ENCODE results near the gene SLC17A8. TPM values are rescaled to one million over a fixed set of nuclear protein-coding genes. Genes with fewer than 3 reads are reported as not detected.

The SLC17A8 gene
- total and polyA plus RNA-seq, 2 donors (not counting 3 experiments of a cell fraction or from before 2014, with no cell fraction given), result not detected

DNA sequence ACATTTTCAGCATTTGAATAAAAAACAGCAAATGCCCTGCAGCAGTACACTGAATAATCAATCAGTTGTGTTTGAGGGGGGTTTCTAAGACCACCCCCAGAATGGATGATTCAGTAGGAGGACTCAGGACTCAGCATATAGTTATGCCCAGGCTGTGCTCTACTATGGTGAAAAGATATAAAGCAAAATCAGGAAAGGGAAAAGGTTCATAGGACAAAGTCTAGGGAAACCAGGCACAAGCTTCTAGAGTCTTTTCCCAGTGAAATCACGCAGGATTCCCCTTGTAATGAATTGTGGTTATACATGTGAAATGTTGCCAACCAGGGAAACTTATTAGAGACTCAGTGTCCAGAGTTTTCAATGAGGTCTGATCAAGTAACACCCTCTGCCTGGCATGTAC lies 25.0 kb upstream of the SLC17A8 start:
- no peaks in the 10 kb centered on the region for H3K9me1 ChIP-seq (replicated peaks; ENCODE audit: control insufficient read depth, extremely low read depth, insufficient read depth, low read length)
- H3K4me1 ChIP-seq (ENCODE audit: control insufficient read depth, extremely low read depth, insufficient read depth, low read length), result no peaks in the 10 kb centered on the region
- no peak for DNase-seq (ENCODE audit: low read depth, low spot score)
- peaks cover 3 to 5% of the 10 kb centered on the region in 2 experiments for H3K36me3 ChIP-seq (ENCODE audit: control insufficient read depth in 2 of 2, extremely low read depth in 1 of 2, insufficient read depth in 2 of 2, low read length in 2 of 2)
- no peaks in the 10 kb centered on the region for H4K20me1 ChIP-seq (replicated peaks; ENCODE audit: control insufficient read depth, extremely low read depth, insufficient read depth, low read length)
- H3K9ac ChIP-seq (replicated peaks; ENCODE audit: extremely low read depth, insufficient read depth, low read length), result no peak overlapping the region
- no peaks in the 10 kb centered on the region for H3K79me2 ChIP-seq (ENCODE audit: control insufficient read depth, insufficient read depth, low read length)
- TF ChIP-seq FOS (IDR thresholded peaks at IDR 0.05; ENCODE audit: borderline replicate concordance, insufficient read depth, low read length) (no peak), POLR2A (IDR thresholded peaks at IDR 0.05; ENCODE audit: low read depth, low read length) (no peak), EZH2 (IDR thresholded peaks at IDR 0.05; ENCODE audit: borderline replicate concordance, low read depth, low read length, severe bottlenecking) (no peak), MYC (IDR thresholded peaks at IDR 0.05; ENCODE audit: low read depth, low read length) (no peak)
- H3K27me3 ChIP-seq (ENCODE audit: control insufficient read depth in 2 of 2, insufficient read depth in 2 of 2, low read length in 2 of 2), result no peaks in the 10 kb centered on the region
- FAIRE-seq, result no peak
- dilution Hi-C loops (cut with MboI; ENCODE audit: extremely low pct_ligation_motif_present, low sequenced_read_pairs) (no loop called here), intact Hi-C loops (cut with micrococcal nuclease) (no loop called here)
- BruUV-seq (replicated peaks), result no TSS peak
- no peak overlapping the region for H3K4me2 ChIP-seq (ENCODE audit: insufficient read depth, low read length)
- no peaks in the 10 kb centered on the region for H3K9me3 ChIP-seq (replicated peaks; ENCODE audit: control insufficient read depth, insufficient read depth, low read length)
- POLR2A ChIA-PET, result no interaction called here
- H2AFZ ChIP-seq (ENCODE audit: low read depth, low read length), result no peak overlapping the region
- CTCF ChIA-PET, result interaction anchor here (0.7 kb wide), 1 partner anchor 16 kb away, joined by 3 read pairs; no protein-coding TSS in a partner anchor
- H3K4me3 ChIP-seq (replicated peaks in 1 of 3; ENCODE audit: insufficient read depth in 1 of 3, low read depth in 1 of 3, low read length in 3 of 3), result no peak overlapping the region
- no peak overlapping the region for H3K27ac ChIP-seq (ENCODE audit: insufficient read depth, low read depth, low read length)

DNA sequence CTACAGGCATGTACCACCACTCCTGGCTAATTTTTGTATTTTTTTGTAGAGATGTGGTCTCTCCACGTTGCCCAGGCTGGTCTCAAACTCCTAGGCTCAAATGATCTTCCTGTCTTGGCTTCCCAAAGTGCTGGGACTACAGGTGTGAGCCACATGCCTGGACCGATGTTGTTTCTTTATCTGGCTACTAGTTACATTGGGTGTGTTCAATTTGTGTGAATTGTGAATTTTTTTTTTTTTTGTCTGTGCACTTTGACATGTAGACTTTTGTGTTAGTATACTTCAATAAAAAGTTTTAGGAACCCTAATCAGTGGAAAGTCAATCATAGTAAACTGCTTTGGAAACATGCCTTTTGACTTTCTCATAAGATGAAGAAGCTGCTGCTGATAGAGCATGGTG lies 24.0 kb upstream of the SLC17A8 start:
- Histone ChIP-seq H3K27ac (ENCODE audit: insufficient read depth, low read depth, low read length) (no peak overlapping the region), H3K4me2 (ENCODE audit: insufficient read depth, low read length) (no peak overlapping the region), H3K9ac (replicated peaks; ENCODE audit: extremely low read depth, insufficient read depth, low read length) (no peak overlapping the region), H3K4me1 (ENCODE audit: control insufficient read depth, extremely low read depth, insufficient read depth, low read length) (no peaks in the 10 kb centered on the region), H3K79me2 (ENCODE audit: control insufficient read depth, insufficient read depth, low read length) (no peaks in the 10 kb centered on the region), H3K9me1 (replicated peaks; ENCODE audit: control insufficient read depth, extremely low read depth, insufficient read depth, low read length) (no peaks in the 10 kb centered on the region), H3K27me3 (ENCODE audit: control insufficient read depth in 2 of 2, insufficient read depth in 2 of 2, low read length in 2 of 2) (no peaks in the 10 kb centered on the region), H3K9me3 (replicated peaks; ENCODE audit: control insufficient read depth, insufficient read depth, low read length) (no peaks in the 10 kb centered on the region), H3K36me3 (ENCODE audit: control insufficient read depth in 2 of 2, extremely low read depth in 1 of 2, insufficient read depth in 2 of 2, low read length in 2 of 2) (peaks cover 3 to 5% of the 10 kb centered on the region in 2 experiments), H4K20me1 (replicated peaks; ENCODE audit: control insufficient read depth, extremely low read depth, insufficient read depth, low read length) (no peaks in the 10 kb centered on the region), H2AFZ (ENCODE audit: low read depth, low read length) (no peak overlapping the region), H3K4me3 (replicated peaks in 1 of 3; ENCODE audit: insufficient read depth in 1 of 3, low read depth in 1 of 3, low read length in 3 of 3) (no peak overlapping the region)
- FAIRE-seq (no peak), DNase-seq (ENCODE audit: low read depth, low spot score) (no peak)
- ChIA-PET POLR2A (interaction anchor here (0.7 kb wide), 1 partner anchor 14 kb away, joined by 3 read pairs; no protein-coding TSS in a partner anchor), CTCF (no interaction called here)
- no TSS peak for BruUV-seq (replicated peaks)
- dilution Hi-C loops (cut with MboI; ENCODE audit: extremely low pct_ligation_motif_present, low sequenced_read_pairs), result no loop called here
- TF ChIP-seq POLR2A (IDR thresholded peaks at IDR 0.05; ENCODE audit: low read depth, low read length) (no peak), EZH2 (IDR thresholded peaks at IDR 0.05; ENCODE audit: borderline replicate concordance, low read depth, low read length, severe bottlenecking) (no peak)
- TF ChIP-seq, protein P1, sequence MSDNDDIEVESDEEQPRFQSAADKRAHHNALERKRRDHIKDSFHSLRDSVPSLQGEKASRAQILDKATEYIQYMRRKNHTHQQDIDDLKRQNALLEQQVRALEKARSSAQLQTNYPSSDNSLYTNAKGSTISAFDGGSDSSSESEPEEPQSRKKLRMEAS (IDR thresholded peaks at IDR 0.05; ENCODE audit: insufficient read depth, insufficient read length), result no peak
- intact Hi-C loops (cut with micrococcal nuclease), result no loop called here

Data from endothelial cell of umbilical vein (primary cell).